Astrocyte (in vitro differentiated cells and primary cell): ENCODE data around the gene TRIM3.

Experiments used
- CTCF ChIP-seq: IDR thresholded peaks from 2 replicates; pipeline ENCODE4 v1.5.1; 2011; ENCODE audit warnings: low read depth, mild to moderate bottlenecking, inconsistent platforms, low read length, moderate library complexity; ENCODE audit not compliant: insufficient read depth
- EZH2 ChIP-seq: IDR thresholded peaks from 2 replicates; pipeline ENCODE4 v1.6.1; 2012; ENCODE audit warnings: mild to moderate bottlenecking, low read length, inconsistent platforms; ENCODE audit not compliant: insufficient read depth

- TF ChIP-seq CTCF (no peak), EZH2 (no peak)
These were observed 25.2 kb downstream of the TRIM3 start for GRCh38 chr11:6448574-6448973.
